Measurements from ENCODE around the gene EHMT1.

The EHMT1 gene

GRCh38 chr9:137660144-137660543, 41.3 kb downstream of the EHMT1 start:
- TF ChIP-seq TAF1 (IDR thresholded peaks at IDR 0.05; ENCODE audit: borderline replicate concordance, insufficient read depth, low read length) (no peak), POLR2AphosphoS5 (IDR thresholded peaks at IDR 0.05; ENCODE audit: low read depth, low read length) (no peak), REST (IDR thresholded peaks at IDR 0.05; ENCODE audit: insufficient read depth in 1 of 2, low read depth in 2 of 2, low read length in 2 of 2) (no peak), SIN3A (IDR thresholded peaks at IDR 0.05; ENCODE audit: borderline replicate concordance, insufficient read depth, low read length) (no peak), FOXP2 (optimal IDR thresholded peaks at IDR 0.05; ENCODE audit: borderline replicate concordance, extremely low read depth, extremely low read length, insufficient read depth) (no peak)

GRCh38 chr9:137663584-137663983, 44.8 kb downstream of the EHMT1 start:
- TF ChIP-seq FOXP2 (optimal IDR thresholded peaks at IDR 0.05; ENCODE audit: borderline replicate concordance, extremely low read depth, extremely low read length, insufficient read depth) (no peak), TAF1 (IDR thresholded peaks at IDR 0.05; ENCODE audit: borderline replicate concordance, insufficient read depth, low read length) (no peak), POLR2AphosphoS5 (IDR thresholded peaks at IDR 0.05; ENCODE audit: low read depth, low read length) (no peak), SIN3A (IDR thresholded peaks at IDR 0.05; ENCODE audit: borderline replicate concordance, insufficient read depth, low read length) (no peak), REST (IDR thresholded peaks at IDR 0.05; ENCODE audit: insufficient read depth in 1 of 2, low read depth in 2 of 2, low read length in 2 of 2) (no peak)

DNA sequence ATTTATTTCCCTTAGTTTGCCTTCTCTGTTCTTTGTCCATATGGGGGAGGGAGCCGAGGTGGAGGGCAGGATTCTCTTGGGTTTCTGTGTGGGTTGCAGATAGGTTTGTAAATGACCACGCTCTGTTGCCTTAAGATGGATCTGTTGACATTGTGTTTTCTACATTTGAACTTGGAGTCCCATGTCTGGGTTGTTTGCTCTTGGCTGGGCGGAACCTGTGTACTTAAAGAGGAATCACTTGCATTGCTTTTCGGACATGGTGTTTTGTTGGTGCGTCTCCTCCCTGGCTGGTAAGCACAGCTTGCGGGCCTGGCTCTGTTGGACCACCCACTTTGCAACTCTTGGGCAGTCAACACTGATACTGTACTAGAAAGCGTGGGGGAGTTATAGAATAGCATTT, 45.9 kb downstream of the EHMT1 start:
- TF ChIP-seq REST (IDR thresholded peaks at IDR 0.05; ENCODE audit: insufficient read depth in 1 of 2, low read depth in 2 of 2, low read length in 2 of 2) (no peak), FOXP2 (optimal IDR thresholded peaks at IDR 0.05; ENCODE audit: borderline replicate concordance, extremely low read depth, extremely low read length, insufficient read depth) (no peak), POLR2AphosphoS5 (IDR thresholded peaks at IDR 0.05; ENCODE audit: low read depth, low read length) (no peak), TAF1 (IDR thresholded peaks at IDR 0.05; ENCODE audit: borderline replicate concordance, insufficient read depth, low read length) (no peak), SIN3A (IDR thresholded peaks at IDR 0.05; ENCODE audit: borderline replicate concordance, insufficient read depth, low read length) (no peak)

- no peak for TF ChIP-seq SIN3A (IDR thresholded peaks at IDR 0.05; ENCODE audit: borderline replicate concordance, insufficient read depth, low read length)
- TF ChIP-seq TAF1 (IDR thresholded peaks at IDR 0.05; ENCODE audit: borderline replicate concordance, insufficient read depth, low read length) = no peak
- no peak for TF ChIP-seq REST (IDR thresholded peaks at IDR 0.05; ENCODE audit: insufficient read depth in 1 of 2, low read depth in 2 of 2, low read length in 2 of 2)
- TF ChIP-seq FOXP2 (optimal IDR thresholded peaks at IDR 0.05; ENCODE audit: borderline replicate concordance, extremely low read depth, extremely low read length, insufficient read depth) = no peak
These were observed 46.4 kb downstream of the EHMT1 start for GRCh38 chr9:137665226-137665625.
